WI38 (cell line): ENCODE results near the gene CFAP210.

Experiments used
- H3K4me3 ChIP-seq: 2 replicates; pipeline ENCODE4 v1.5.1; 2011; ENCODE audit warnings: low read depth, mild to moderate bottlenecking, control low read depth, low read length
- TF ChIP-seq, protein P1 (sequence below): IDR thresholded peaks from 2 replicates; pipeline ENCODE4 v1.5.1; 2012; ENCODE audit warnings: low read depth, mild to moderate bottlenecking, control low read depth, low read length

Gene CFAP210

DNA sequence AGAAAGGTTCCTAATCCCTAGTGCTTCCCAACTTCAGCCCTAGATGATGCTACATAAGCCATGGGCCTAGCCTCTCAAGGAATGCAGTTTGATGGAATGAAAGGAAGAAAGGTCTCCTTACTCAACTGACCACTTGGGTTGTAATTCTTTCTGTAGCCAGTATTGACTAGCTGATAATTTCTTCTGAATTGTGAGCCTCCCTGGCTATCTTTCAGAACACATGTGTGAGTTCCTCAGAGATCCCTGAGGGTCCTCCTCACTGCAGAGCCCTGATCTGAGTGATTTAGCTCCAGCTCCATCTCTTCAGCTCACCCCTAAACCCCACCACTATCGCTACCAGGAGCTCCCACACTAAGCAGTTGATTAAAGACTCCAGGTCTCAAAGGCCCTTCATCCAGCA lies 31.5 kb downstream of the CFAP210 start:
- TF ChIP-seq, protein P1, sequence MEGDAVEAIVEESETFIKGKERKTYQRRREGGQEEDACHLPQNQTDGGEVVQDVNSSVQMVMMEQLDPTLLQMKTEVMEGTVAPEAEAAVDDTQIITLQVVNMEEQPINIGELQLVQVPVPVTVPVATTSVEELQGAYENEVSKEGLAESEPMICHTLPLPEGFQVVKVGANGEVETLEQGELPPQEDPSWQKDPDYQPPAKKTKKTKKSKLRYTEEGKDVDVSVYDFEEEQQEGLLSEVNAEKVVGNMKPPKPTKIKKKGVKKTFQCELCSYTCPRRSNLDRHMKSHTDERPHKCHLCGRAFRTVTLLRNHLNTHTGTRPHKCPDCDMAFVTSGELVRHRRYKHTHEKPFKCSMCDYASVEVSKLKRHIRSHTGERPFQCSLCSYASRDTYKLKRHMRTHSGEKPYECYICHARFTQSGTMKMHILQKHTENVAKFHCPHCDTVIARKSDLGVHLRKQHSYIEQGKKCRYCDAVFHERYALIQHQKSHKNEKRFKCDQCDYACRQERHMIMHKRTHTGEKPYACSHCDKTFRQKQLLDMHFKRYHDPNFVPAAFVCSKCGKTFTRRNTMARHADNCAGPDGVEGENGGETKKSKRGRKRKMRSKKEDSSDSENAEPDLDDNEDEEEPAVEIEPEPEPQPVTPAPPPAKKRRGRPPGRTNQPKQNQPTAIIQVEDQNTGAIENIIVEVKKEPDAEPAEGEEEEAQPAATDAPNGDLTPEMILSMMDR: no peak
- no peak overlapping the region for H3K4me3 ChIP-seq

DNA sequence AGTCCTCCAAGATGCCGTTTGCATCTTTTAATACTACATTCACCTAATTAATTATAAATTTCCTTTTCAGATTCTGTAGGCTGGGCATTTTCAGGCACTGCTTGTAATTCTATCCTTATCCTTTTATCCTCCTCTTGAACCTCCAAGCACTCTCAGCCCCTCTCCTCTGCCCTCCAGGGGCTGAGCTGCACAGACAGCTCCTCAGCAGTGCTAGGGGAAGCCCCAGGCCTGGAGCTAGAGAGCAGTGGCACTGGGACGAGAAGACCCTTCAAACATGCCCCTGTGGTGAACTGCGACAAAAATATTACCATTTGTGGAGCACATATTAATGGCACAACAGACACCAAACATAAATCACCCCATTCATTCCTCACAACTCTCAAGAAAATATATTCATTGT lies 32.9 kb downstream of the CFAP210 start:
- no peak overlapping the region for H3K4me3 ChIP-seq
- TF ChIP-seq, protein P1: no peak

DNA sequence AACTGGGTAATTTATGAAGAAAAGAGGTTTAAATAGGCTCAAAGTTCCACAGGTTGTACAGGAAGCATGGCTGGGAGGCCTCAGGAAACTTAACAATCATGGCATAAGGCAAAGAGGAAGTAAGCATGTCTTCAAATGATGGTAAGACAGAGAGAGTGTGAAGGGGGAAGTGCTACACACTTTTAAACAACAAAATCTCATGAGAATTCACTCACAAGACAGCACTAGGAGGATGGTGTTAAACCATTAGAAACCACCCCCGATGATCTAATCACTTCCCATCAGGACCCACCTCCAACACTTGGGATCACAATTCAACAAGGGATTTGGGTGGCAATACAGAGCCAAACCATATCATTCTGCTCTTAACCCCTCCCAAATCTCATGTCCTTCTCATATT lies 34.9 kb downstream of the CFAP210 start:
- TF ChIP-seq, protein P1: no peak
- H3K4me3 ChIP-seq: no peak overlapping the region

DNA sequence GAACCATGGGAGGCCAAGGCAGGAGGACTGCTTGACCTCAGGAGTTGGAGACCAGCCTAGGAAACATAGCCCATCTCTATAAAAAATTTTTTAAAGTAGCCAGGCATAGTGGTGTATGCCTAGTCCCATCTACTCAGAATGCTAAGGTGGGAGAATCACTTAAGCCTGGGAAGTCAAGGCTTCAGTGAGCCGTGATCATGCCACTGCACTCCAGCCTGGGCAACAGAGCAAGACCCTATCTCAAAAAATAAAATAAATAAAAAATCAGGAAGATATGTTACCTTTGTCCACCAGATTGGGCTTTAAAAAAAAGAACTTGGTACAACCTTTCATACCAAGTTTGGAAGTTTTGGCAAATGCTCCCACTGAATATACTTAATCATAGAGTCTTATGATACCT lies 35.3 kb downstream of the CFAP210 start:
- H3K4me3 ChIP-seq: no peak overlapping the region
- TF ChIP-seq, protein P1: no peak

DNA sequence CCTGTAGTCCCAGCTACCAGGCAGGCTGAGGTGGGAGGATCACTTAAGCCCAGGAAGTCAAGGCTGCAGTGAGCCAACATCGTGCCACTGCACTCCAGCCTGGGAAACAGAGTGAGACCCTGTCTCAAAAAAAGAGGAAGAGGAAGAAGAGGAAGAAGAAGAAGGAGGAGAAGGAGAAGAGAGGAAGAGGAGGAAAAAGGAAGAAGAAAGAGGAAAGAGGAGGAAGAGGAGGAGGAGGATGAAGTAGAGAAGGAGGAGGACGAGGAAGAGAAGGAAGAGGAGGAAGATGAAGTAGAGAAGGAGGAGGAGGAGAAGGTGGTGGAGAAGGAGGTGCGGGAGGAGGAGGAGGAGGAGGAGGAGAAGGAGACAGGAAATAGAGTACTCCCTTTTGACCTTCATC lies 38.0 kb downstream of the CFAP210 start:
- H3K4me3 ChIP-seq: no peak overlapping the region
- TF ChIP-seq, protein P1: no peak

DNA sequence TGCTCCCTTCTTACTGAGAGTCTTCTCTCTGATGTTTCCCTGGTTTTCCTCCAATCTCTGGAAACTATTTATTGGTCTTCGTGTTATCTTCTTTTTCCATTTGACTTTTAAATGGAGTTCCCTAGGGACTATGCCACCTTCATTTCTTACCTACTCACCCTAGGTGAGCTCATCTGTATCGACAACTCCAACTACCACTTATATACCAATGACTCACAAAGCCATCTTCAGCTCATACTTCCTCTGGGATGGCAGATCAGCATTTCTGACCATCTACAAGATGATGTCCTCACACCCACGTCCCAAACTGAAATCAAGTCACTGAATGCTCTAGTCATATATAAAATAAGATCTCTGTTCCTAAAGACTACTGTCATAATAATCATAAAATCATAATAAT lies 40.6 kb downstream of the CFAP210 start:
- TF ChIP-seq, protein P1: no peak
- no peak overlapping the region for H3K4me3 ChIP-seq

DNA sequence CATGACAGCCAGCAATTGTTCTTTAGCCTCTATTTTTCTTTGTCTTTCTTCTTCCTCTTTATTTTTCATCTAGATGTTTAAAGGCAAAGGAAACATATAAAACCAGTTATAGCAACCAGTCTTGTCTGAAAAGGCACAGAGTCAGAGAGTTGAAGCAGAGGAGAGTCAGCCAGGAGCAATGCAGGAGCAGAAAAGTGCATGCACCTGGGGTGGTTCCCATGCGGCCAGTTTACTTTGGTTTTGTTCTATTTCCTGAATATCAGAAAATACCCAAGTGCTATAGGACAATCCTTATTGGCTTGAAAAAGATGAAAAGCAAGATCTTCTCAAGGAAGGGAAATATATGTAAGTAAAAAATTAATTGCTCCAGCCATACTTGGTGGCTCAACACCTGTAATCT lies 44.9 kb downstream of the CFAP210 start:
- TF ChIP-seq, protein P1: no peak
- H3K4me3 ChIP-seq: no peak overlapping the region
